ENCODE data around the gene CADPS. TPM values are rescaled to one million over a fixed set of nuclear protein-coding genes. Genes with fewer than 3 reads are reported as not detected.
A peak's percentile ranks its signal among the peaks of the same experiment; 100 is the strongest.

The CADPS gene
- polyA plus RNA-seq, 1 of the 3 experiments (the other 2 are of a cell fraction), result 5.8 TPM

DNA sequence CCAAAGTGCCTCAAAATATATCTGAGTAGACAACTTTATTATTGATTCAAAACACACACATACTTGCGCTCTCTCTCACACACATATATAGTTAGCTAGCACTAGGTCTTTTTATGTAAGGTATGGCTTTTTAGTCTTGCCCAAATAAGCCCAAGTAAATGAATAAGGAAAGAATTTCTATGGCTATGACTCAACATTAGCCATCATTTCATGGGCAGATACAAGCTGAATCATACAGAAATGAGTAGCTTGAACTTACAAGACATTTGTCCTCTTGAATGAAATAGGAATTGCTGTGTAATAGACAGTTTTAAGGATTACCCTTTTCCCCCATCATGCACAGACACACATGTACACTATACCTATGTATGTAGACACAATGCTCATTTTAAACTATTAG lies 4.9 kb downstream of the CADPS start:
- no peaks in the 10 kb centered on the region for H3K36me3 ChIP-seq (replicated peaks in 1 of 2; ENCODE audit: control insufficient read depth in 1 of 2, insufficient read depth in 2 of 2, low read length in 1 of 2)
- H3K9me3 ChIP-seq, result no peaks in the 10 kb centered on the region
- POLR2A ChIA-PET, result no interaction called here
- 22% methylated on average over 1 of the region's 1 CpG for WGBS (ENCODE audit: low lambda C conversion rate)
- no peaks in the 10 kb centered on the region for H3K27me3 ChIP-seq (ENCODE audit: insufficient read depth)
- peak overlapping the region in 1 of 2 experiments; percentile 70; a peak in 2 of 4 replicates for H3K27ac ChIP-seq (ENCODE audit: low read depth in 2 of 2, low read length in 1 of 2)
- H3K79me2 ChIP-seq (ENCODE audit: insufficient read depth), result no peaks in the 10 kb centered on the region; the same call in 1 of the 2 replicates
- no peak overlapping the region for H3K4me3 ChIP-seq (ENCODE audit: low read depth in 2 of 2, low read length in 1 of 2)
- TF ChIP-seq GABPA (IDR thresholded peaks at IDR 0.05; ENCODE audit: low read depth) (no peak), SIN3A (IDR thresholded peaks at IDR 0.05; ENCODE audit: borderline replicate concordance, low read depth, low read length) (no peak), USF1 (IDR thresholded peaks at IDR 0.05; ENCODE audit: borderline replicate concordance, low read depth) (no peak), EZH2phosphoT487 (IDR thresholded peaks at IDR 0.05; ENCODE audit: borderline replicate concordance, low read depth) (no peak), CHD2 (IDR thresholded peaks at IDR 0.05; ENCODE audit: low read length, partially characterized antibody) (no peak), SMC3 (IDR thresholded peaks at IDR 0.05; ENCODE audit: low read depth, low read length) (no peak), MAX (IDR thresholded peaks at IDR 0.05; ENCODE audit: low read depth) (no peak), TAF1 (IDR thresholded peaks at IDR 0.05; ENCODE audit: borderline replicate concordance, low read depth, low read length) (no peak), EP300 (IDR thresholded peaks at IDR 0.05; ENCODE audit: borderline replicate concordance in 1 of 2, low read depth in 1 of 2, low read length in 1 of 2) (peak in 1 of 2 experiments; percentile 32; a peak in 1 of 4 replicates), RAD21 (IDR thresholded peaks at IDR 0.05; ENCODE audit: low read length) (no peak), FOSL2 (IDR thresholded peaks at IDR 0.05; ENCODE audit: borderline replicate concordance, low read depth) (peak; percentile 90), FOXJ3 (CRISPR knock-in tag; IDR thresholded peaks at IDR 0.05) (no peak), FOXM1 (IDR thresholded peaks at IDR 0.05; ENCODE audit: low read depth) (no peak), TCF12 (IDR thresholded peaks at IDR 0.05) (peak; percentile 63), ELF1 (IDR thresholded peaks at IDR 0.05) (no peak), NFIC (IDR thresholded peaks at IDR 0.05; ENCODE audit: borderline replicate concordance) (0 out of 2 replicates have a peak, but pooled peaks have one; percentile 11), NRF1 (IDR thresholded peaks at IDR 0.05; ENCODE audit: low read depth, low read length) (no peak), TEAD4 (IDR thresholded peaks at IDR 0.05; ENCODE audit: borderline replicate concordance, insufficient read depth) (0 out of 2 replicates have a peak, but pooled peaks have one; percentile 43), JUND (IDR thresholded peaks at IDR 0.05) (peak; percentile 76), MXI1 (IDR thresholded peaks at IDR 0.05; ENCODE audit: low read depth, low read length) (no peak)
- TF ChIP-seq, protein P1, sequence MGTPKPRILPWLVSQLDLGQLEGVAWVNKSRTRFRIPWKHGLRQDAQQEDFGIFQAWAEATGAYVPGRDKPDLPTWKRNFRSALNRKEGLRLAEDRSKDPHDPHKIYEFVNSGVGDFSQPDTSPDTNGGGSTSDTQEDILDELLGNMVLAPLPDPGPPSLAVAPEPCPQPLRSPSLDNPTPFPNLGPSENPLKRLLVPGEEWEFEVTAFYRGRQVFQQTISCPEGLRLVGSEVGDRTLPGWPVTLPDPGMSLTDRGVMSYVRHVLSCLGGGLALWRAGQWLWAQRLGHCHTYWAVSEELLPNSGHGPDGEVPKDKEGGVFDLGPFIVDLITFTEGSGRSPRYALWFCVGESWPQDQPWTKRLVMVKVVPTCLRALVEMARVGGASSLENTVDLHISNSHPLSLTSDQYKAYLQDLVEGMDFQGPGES (IDR thresholded peaks at IDR 0.05; ENCODE audit: low read depth, low read length), result no peak
- TF ChIP-seq, protein P2, sequence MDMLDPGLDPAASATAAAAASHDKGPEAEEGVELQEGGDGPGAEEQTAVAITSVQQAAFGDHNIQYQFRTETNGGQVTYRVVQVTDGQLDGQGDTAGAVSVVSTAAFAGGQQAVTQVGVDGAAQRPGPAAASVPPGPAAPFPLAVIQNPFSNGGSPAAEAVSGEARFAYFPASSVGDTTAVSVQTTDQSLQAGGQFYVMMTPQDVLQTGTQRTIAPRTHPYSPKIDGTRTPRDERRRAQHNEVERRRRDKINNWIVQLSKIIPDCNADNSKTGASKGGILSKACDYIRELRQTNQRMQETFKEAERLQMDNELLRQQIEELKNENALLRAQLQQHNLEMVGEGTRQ (IDR thresholded peaks at IDR 0.05; ENCODE audit: borderline replicate concordance, low read depth, low read length), result no peak
- TF ChIP-seq, protein P3, sequence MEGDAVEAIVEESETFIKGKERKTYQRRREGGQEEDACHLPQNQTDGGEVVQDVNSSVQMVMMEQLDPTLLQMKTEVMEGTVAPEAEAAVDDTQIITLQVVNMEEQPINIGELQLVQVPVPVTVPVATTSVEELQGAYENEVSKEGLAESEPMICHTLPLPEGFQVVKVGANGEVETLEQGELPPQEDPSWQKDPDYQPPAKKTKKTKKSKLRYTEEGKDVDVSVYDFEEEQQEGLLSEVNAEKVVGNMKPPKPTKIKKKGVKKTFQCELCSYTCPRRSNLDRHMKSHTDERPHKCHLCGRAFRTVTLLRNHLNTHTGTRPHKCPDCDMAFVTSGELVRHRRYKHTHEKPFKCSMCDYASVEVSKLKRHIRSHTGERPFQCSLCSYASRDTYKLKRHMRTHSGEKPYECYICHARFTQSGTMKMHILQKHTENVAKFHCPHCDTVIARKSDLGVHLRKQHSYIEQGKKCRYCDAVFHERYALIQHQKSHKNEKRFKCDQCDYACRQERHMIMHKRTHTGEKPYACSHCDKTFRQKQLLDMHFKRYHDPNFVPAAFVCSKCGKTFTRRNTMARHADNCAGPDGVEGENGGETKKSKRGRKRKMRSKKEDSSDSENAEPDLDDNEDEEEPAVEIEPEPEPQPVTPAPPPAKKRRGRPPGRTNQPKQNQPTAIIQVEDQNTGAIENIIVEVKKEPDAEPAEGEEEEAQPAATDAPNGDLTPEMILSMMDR (IDR thresholded peaks at IDR 0.05), result no peak
- TF ChIP-seq, protein P4, sequence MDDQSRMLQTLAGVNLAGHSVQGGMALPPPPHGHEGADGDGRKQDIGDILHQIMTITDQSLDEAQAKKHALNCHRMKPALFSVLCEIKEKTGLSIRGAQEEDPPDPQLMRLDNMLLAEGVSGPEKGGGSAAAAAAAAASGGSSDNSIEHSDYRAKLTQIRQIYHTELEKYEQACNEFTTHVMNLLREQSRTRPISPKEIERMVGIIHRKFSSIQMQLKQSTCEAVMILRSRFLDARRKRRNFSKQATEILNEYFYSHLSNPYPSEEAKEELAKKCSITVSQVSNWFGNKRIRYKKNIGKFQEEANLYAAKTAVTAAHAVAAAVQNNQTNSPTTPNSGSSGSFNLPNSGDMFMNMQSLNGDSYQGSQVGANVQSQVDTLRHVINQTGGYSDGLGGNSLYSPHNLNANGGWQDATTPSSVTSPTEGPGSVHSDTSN (IDR thresholded peaks at IDR 0.05), result peak; percentile 24; the same call in 1 of the 2 replicates
- H2AFZ ChIP-seq (ENCODE audit: low read depth), result no peak overlapping the region
- H3K9ac ChIP-seq, result no peak overlapping the region
- peaks cover 0 to 9% of the 10 kb centered on the region in 2 experiments; a peak in 2 of 4 replicates for H3K4me1 ChIP-seq (ENCODE audit: control insufficient read depth in 1 of 2, insufficient read depth in 2 of 2, low read depth in 1 of 2, low read length in 1 of 2)
- H3K4me2 ChIP-seq, result peak overlapping the region; percentile 72
- H3K9me2 ChIP-seq, result no peaks in the 10 kb centered on the region
- H3F3A ChIP-seq (replicated peaks; ENCODE audit: insufficient read depth), result peaks cover 21% of the 10 kb centered on the region
- H4K20me1 ChIP-seq (ENCODE audit: insufficient read depth), result no peaks in the 10 kb centered on the region
- DNase-seq, result no peak
- CTCF ChIA-PET, result no interaction called here

All from SK-N-SH (cell line).